Mucosa of rectum (tissue), 2 donors: ENCODE measurements around the gene THAP9.
"Not testable (repeated sequence)": the region's sequence is repeated elsewhere in the genome, so short reads cannot be mapped to it uniquely, and the experiment has no call there.

Experiments used
- H3K27ac ChIP-seq, 2 donors: one replicate each; pipeline ENCODE4 v1.7.0; 2013; ENCODE audit warnings: inconsistent platforms in 2 of 2, low read depth in 2 of 2, low read length in 2 of 2
- H3K27me3 ChIP-seq, 2 donors: one replicate each; pipeline ENCODE4 v1.7.0; 2013; ENCODE audit warnings: low read length in 2 of 2; ENCODE audit not compliant: control insufficient read depth in 2 of 2, insufficient read depth in 2 of 2
- H3K36me3 ChIP-seq, 2 donors: one replicate each; pipeline ENCODE4 v1.7.0; 2013; ENCODE audit warnings: low read length in 2 of 2; ENCODE audit not compliant: control insufficient read depth in 2 of 2, insufficient read depth in 2 of 2
- H3K4me1 ChIP-seq, 2 donors: one replicate each; pipeline ENCODE4 v1.7.0; 2013; ENCODE audit warnings: low read length in 2 of 2, mild to moderate bottlenecking in 1 of 2; ENCODE audit not compliant: control insufficient read depth in 2 of 2, insufficient read depth in 2 of 2
- H3K4me3 ChIP-seq, 2 donors: one replicate each; pipeline ENCODE4 v1.7.0; 2013; ENCODE audit warnings: low read length in 2 of 2
- H3K9ac ChIP-seq, 2 donors: one replicate each; pipeline ENCODE4 v1.7.0; 2013; ENCODE audit warnings: low read length in 2 of 2, low read depth in 1 of 2, mild to moderate bottlenecking in 1 of 2
- H3K9me3 ChIP-seq, 2 donors: one replicate each; pipeline ENCODE4 v1.7.0; 2013; ENCODE audit warnings: low read length in 2 of 2; ENCODE audit not compliant: control insufficient read depth in 2 of 2
- donor health status: healthy.
- donor health status: Normal muscosa, but diverticular disease.

The THAP9 gene

DNA sequence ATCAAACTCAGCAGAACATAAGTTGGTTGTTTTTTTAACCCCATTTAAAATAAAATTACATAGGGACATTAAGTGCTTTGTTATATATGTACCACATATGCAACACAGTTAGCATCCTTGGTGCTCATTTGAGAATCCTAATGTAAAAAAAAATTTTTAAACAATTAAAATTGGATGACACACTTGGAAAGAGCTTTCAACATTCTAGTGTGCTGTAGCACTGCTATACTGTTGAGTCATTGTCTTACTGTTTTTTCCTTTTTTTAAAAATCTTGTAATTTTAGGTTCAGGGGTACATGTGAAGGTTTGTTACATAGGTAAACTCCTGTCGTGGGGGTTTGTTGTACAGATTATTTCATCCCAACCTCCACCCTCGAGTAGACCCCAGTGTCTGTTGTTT lies 12.8 kb downstream of the THAP9 start:
- no peak overlapping the region for H3K9ac ChIP-seq
- H3K27ac ChIP-seq = no peak overlapping the region
- H3K36me3 ChIP-seq = peaks cover 3 to 17% of the 10 kb centered on the region in 2 donors
- H3K27me3 ChIP-seq = no peaks in the 10 kb centered on the region
- no peaks in the 10 kb centered on the region for H3K9me3 ChIP-seq
- no peaks in the 10 kb centered on the region for H3K4me1 ChIP-seq
- H3K4me3 ChIP-seq = no peak overlapping the region

DNA sequence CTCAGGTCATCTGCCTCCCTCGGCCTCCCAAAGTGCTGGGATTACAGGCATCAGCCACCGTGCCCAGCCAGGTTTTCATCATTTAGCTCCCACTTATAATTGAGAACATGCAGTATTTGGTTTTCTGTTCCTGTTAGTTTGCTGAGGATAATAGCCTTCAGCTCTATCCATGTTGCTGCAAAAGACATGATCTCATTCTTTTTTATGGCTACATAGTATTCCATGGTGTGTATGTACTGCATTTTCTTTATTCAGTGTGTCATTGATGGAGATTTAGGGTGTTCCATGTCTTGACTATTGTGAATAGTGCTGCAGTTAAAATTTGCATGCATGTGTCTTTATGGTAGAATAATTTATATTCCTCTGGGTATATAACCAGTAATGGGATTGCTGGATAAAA lies 13.4 kb downstream of the THAP9 start:
- not testable (repeated sequence) for H3K4me1 ChIP-seq, H3K9me3 ChIP-seq, H3K4me3 ChIP-seq, H3K27ac ChIP-seq, H3K9ac ChIP-seq, H3K27me3 ChIP-seq
- peaks cover 3 to 17% of the 10 kb centered on the region in 2 donors for H3K36me3 ChIP-seq

DNA sequence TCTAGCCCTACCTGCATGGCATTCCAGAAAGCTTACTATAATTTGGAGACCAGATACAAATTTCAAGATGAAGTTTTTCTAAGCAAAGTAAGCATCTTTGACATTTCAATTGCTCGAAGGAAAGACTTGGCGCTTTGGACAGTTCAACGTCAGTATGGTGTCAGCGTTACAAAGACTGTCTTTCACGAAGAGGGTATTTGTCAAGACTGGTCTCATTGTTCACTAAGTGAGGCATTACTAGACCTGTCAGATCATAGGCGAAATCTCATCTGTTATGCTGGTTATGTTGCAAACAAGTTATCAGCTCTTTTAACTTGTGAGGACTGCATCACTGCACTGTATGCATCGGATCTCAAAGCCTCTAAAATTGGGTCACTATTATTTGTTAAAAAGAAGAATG lies 17.6 kb downstream of the THAP9 start:
- Histone ChIP-seq H3K27me3 (no peaks in the 10 kb centered on the region), H3K4me1 (no peaks in the 10 kb centered on the region), H3K9me3 (no peaks in the 10 kb centered on the region), H3K9ac (no peak overlapping the region), H3K4me3 (no peak overlapping the region), H3K36me3 (peaks cover 3 to 11% of the 10 kb centered on the region in 2 donors), H3K27ac (no peak overlapping the region)

DNA sequence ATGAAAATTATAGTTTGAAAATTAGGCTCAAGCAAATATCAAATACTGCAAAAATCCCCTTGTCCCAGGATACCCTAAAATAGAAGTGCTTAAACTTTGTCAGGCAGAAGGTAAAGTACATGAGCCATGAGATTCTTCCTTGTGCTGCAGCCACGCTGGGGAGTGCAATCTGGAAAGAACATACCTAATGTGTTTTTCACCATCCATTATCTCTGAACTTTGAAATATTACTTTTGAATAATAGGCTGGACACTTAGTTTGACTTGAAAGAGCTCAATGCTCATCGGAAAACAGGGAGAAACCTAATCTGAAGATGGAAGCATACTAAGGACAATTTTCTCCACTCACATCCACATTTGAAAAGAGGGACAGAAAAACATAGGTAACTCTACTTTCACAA lies 18.9 kb downstream of the THAP9 start:
- no peaks in the 10 kb centered on the region for H3K4me1 ChIP-seq
- H3K27ac ChIP-seq = no peak overlapping the region
- no peak overlapping the region for H3K9ac ChIP-seq
- no peaks in the 10 kb centered on the region for H3K9me3 ChIP-seq
- no peaks in the 10 kb centered on the region for H3K27me3 ChIP-seq
- H3K36me3 ChIP-seq = peaks cover 3 to 11% of the 10 kb centered on the region in 2 donors
- H3K4me3 ChIP-seq = no peak overlapping the region

DNA sequence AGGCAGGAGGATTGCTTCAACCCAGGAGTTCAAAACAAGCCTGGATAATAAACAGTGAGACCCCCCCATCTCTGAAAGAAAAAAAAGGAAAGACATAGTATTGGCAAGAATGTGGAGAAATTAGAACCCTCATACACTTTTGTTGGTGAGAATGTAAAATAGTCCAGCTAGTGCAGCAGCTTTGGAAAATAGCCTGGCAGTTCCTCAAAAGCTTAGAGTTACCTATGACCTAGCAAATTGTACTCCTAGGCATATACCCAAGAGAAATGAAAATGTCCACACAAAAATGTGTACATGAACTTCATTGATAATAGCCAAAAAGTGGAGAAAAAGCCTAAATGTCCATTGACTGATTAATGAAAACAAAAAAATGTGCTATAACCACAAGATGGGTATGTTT lies 21.3 kb downstream of the THAP9 start:
- no peak overlapping the region for H3K4me3 ChIP-seq
- H3K36me3 ChIP-seq = peaks cover 3 to 11% of the 10 kb centered on the region in 2 donors
- H3K27me3 ChIP-seq = no peaks in the 10 kb centered on the region
- H3K27ac ChIP-seq = no peak overlapping the region
- no peaks in the 10 kb centered on the region for H3K9me3 ChIP-seq
- H3K4me1 ChIP-seq = no peaks in the 10 kb centered on the region
- no peak overlapping the region for H3K9ac ChIP-seq

DNA sequence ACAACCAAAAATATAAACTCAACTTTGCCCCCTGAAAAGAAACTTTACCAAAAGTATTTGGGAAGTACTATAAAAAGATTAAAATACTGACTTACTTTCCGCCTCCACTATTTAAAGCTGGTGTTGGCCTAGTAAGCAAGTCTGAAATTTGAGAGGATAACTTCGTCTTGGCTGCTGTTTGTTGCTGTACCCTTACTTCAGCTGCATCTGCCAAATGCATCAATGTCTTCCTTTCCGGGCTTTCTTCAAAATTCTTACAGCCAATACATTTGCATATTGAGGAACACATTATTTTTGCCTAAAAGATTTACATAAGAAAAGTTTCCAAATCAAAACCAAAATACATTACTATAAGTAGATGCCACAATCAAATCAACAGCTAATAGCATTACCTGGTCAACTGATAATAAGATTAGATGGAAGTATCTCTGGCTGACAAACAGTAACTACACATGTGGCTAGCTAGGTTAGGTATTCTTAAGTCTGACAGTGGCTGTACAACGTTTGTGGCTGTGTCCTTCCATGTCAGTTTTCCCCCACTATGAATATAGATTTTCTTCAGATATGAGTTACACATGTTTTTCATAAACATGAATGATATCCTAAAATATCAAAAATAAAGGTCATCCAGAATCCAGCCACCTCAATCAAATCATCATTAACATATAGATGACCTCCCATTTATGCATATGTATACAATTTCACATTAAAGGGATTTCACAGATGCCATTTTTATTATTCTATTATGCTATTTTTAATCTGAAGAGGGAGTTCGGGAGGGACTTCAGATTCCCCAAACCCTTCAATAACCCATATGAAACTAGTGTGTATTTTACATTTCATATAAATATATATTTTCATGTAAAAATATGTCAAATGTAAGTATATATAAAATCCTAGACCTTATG lies 30.6 kb downstream of the THAP9 start:
- no peaks in the 10 kb centered on the region for H3K4me1 ChIP-seq
- no peak overlapping the region for H3K9ac ChIP-seq
- H3K36me3 ChIP-seq = peaks cover 7 to 26% of the 10 kb centered on the region in 2 donors
- H3K9me3 ChIP-seq = no peaks in the 10 kb centered on the region
- H3K27ac ChIP-seq = no peak overlapping the region
- H3K27me3 ChIP-seq = no peaks in the 10 kb centered on the region
- H3K4me3 ChIP-seq = no peak overlapping the region

DNA sequence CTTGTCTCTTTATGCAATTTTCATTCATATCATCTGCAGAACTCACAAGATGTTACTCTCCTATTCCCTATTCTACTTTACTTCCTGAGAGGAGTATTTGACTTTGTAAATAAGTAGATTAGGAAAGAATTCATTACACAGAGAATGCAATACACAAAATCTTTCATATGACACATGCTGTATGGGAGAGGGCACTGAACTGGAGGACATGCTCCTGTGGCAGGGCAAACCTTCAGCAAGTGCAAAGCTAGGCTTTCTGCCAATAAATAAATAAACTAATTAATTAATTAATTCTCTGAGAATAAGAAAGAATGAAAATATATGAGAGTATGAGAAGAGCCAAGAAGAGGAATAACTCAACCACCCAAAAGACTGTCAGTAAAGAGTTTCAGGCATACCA lies 33.9 kb downstream of the THAP9 start:
- Histone ChIP-seq H3K36me3 (peaks cover 26 to 47% of the 10 kb centered on the region in 2 donors), H3K27ac (no peak overlapping the region), H3K4me3 (no peak overlapping the region), H3K4me1 (no peaks in the 10 kb centered on the region), H3K9ac (no peak overlapping the region), H3K9me3 (no peaks in the 10 kb centered on the region), H3K27me3 (no peaks in the 10 kb centered on the region)

DNA sequence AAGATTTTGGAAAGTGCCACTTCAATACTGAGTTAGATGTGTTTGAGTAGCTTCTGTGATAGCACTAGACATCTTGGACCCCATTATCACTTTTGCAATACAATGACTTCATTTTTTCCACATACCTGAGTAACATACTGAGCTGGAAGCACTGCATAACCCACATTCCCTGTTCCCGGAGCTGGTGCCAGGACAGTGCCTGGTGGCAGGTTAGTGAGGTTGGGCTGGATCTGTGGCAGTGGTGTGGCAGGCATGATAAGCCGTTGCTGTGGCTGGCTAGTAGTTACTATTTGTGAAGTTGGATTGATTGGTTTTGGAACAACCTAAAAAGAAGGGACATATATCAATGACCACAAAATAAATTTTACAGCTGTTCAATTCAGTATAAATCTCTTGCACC lies 38.9 kb downstream of the THAP9 start:
- H3K9me3 ChIP-seq = no peaks in the 10 kb centered on the region
- no peak overlapping the region for H3K9ac ChIP-seq
- H3K4me3 ChIP-seq = no peak overlapping the region
- no peaks in the 10 kb centered on the region for H3K27me3 ChIP-seq
- H3K27ac ChIP-seq = no peak overlapping the region
- no peaks in the 10 kb centered on the region for H3K4me1 ChIP-seq
- peaks cover 27 to 44% of the 10 kb centered on the region in 2 donors for H3K36me3 ChIP-seq

DNA sequence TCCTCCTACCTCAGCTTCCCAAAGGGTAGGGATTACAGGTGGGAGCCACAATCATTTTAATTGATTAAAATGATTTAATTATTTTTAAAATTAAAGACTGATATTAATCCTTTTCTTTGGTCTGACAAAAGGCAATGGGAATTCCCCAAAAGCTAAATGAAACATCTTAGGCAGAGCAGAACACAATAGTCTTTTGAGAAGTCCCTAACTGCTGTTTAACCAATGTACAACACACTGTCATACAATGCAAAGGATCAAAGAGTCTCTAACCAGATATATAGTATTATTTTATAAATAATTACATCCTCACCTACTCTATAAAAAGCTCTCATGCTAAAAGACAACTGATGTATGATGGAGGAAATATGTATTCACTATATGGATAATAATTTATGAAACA lies 47.0 kb downstream of the THAP9 start:
- Histone ChIP-seq H3K27me3 (no peaks in the 10 kb centered on the region), H3K27ac (no peak overlapping the region), H3K4me3 (no peak overlapping the region), H3K36me3 (peaks cover 0 to 4% of the 10 kb centered on the region in 2 donors), H3K9me3 (no peaks in the 10 kb centered on the region), H3K4me1 (no peaks in the 10 kb centered on the region), H3K9ac (no peak overlapping the region)

DNA sequence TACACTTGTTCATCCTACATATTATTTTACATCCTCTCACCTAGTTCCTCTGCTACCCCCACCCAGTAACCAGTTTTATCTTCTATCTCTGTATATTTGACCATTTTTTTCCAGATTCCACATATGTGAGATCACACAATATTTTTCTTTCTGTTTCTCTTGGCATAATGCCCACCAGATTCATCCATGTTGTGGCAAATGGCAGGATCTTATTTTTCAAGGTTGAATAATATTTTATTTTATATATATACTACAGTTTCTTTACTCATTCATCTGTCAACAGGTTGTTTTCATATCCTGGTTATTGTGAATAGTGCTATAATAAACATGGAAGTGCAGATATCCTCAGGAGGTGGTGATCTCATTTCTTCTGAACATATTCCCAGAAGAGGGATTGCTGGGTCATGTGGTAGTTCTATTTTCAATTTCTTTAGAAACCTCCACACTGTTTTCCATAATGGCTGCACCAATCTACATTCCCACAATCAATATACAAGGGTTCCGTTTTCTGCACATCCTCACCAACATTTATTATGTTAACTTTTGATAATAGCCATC lies 48.2 kb downstream of the THAP9 start:
- H3K27ac ChIP-seq = no peak overlapping the region
- no peak overlapping the region for H3K9ac ChIP-seq
- no peak overlapping the region for H3K4me3 ChIP-seq
- H3K36me3 ChIP-seq = peaks cover 0 to 1% of the 10 kb centered on the region in 2 donors
- no peaks in the 10 kb centered on the region for H3K27me3 ChIP-seq
- no peaks in the 10 kb centered on the region for H3K4me1 ChIP-seq
- no peaks in the 10 kb centered on the region for H3K9me3 ChIP-seq
